Activated CD4-positive, alpha-beta T cell treated with anti-CD3 and anti-CD28 coated beads for 24 hours (primary cell): Measurements from ENCODE around the gene PRMT7.

Experiments
- DNase-seq, 2 donors: peaks; one replicate each; pipeline ENCODE4 v3.0.0-alpha.2; 2020; ENCODE audit warnings: low read depth in 2 of 2

The PRMT7 gene, protein sequence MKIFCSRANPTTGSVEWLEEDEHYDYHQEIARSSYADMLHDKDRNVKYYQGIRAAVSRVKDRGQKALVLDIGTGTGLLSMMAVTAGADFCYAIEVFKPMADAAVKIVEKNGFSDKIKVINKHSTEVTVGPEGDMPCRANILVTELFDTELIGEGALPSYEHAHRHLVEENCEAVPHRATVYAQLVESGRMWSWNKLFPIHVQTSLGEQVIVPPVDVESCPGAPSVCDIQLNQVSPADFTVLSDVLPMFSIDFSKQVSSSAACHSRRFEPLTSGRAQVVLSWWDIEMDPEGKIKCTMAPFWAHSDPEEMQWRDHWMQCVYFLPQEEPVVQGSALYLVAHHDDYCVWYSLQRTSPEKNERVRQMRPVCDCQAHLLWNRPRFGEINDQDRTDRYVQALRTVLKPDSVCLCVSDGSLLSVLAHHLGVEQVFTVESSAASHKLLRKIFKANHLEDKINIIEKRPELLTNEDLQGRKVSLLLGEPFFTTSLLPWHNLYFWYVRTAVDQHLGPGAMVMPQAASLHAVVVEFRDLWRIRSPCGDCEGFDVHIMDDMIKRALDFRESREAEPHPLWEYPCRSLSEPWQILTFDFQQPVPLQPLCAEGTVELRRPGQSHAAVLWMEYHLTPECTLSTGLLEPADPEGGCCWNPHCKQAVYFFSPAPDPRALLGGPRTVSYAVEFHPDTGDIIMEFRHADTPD

DNA sequence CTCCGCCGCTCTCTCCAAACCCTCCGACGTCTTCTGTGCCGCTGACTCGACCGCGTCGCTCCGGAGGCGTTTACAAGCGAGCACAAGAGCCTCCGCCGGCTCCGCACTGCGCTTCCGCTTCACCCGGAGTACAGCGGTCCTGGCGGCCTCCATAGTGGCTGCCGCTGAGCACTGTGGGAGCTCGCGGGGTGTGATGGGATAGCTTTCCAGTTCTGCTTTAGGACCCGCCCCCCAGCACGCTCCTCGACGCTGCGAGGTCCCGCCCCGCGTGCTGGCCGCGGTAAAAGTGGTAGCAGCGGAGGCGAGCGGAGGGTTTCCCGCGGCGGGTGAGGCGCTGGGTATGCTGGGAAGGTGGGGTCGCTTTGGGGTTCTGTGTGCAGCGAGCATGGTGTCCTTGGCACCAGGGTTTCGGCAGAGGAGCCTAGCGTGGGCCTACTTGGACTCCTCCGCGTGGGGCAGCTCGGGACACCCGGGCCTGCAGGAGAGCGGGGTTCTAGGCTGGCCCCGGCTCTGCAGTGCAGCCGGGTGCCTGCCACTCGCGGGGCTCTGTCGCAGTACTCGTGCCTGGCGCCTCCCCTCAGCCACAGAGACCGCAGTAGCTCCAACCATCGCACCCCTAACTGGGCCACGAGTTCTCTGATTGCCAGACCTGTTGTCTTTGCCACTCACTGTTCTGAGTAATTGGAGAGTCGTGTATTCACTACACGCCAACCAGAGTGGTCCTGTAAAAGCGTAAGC lies at the start of gene PRMT7, which contains the start of gene SLC7A6OS:
TSS of gene PRMT7 (plus strand) at position 246 of the 738 bp plus-strand sequence. CDS start 4,961 bp downstream, outside the sequence.
TSS of gene SLC7A6OS (minus strand) at position 173 of the 738 bp plus-strand sequence. CDS start at position 153, 20 bp downstream.
- peak; percentile 87 to 90 for DNase-seq

DNA sequence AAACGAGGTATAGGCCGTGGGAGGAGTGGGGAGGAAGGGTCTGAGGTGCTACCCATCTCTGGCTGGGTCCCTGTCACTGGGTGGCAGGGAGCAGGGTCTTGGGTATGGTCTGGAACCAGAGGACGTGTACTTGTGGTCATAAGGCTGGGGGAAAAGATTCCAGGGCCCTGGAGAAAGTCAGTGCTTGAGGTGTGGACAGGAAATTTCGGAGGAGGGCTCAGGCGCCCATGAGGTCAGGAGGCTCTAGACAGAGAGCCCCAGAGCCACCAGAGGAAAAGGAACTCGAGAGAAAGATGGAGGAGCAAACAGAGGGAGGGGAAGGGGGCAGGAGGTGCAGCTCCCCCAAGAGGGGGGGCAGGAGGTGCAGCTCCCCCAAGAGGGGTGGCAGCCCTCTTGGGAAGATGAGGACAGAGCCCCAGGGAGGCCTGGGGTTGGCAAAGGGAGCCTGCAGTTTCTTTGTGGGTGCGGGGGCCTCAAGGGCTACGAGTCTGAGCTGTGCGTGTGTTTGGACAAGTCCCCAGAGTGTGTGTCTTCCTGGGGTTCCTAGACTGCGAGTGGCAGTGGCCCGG lies 47.2 kb upstream of the PRMT7 start:
- DNase-seq, result no peak

DNA sequence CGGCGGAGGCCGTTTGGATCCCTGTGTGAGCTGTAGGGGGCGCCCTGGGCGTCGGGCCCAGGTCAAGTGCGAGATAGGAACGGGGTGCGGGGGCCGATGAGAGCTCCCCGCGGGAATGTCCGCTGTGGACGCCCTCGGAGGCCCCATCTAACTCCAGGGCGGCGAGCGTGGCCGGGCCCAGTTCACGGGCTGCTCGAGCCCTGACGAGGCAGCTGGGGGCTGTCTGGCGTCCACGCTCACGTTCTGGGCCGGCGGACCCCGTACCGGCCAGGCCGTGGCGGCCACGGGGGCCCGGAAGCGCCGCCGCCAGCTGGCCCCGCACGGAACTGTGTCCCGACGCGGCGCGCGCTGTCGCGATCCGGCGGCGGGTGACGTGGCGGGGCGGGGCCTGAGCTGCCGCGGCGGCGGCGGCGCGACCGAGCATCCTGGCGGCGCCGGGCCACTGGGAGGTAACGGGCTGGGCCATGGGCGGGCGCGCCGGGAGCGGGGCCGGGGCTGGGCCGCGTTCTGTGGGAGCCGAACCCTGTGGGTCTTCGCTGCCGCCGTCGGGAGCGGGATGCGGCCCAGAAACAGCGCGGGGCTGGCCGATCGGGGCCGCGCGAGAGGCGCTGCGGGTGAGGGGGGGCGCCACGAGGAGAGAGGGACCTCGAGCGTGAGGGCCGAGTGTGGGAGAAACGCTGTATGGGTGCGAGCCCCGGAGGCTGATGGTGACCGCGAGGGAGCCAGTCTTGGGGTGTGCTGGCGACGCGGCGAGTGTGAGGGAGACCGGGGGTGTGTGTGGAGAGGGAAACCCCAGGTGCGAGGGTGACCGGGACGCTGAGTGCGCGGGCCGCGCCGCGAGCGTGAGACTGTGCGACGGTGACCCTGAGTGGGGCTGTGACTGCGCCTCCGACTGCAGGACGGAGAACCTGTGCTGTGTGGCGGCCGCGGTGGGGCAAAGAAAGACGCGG lies 46.4 kb upstream of the PRMT7 start, which contains the start of gene SLC7A6:
TSS of gene SLC7A6 (plus strand) at position 399 of the 950 bp plus-strand sequence. CDS start 10,201 bp downstream, outside the sequence.
- peak; percentile 78 to 83 for DNase-seq

DNA sequence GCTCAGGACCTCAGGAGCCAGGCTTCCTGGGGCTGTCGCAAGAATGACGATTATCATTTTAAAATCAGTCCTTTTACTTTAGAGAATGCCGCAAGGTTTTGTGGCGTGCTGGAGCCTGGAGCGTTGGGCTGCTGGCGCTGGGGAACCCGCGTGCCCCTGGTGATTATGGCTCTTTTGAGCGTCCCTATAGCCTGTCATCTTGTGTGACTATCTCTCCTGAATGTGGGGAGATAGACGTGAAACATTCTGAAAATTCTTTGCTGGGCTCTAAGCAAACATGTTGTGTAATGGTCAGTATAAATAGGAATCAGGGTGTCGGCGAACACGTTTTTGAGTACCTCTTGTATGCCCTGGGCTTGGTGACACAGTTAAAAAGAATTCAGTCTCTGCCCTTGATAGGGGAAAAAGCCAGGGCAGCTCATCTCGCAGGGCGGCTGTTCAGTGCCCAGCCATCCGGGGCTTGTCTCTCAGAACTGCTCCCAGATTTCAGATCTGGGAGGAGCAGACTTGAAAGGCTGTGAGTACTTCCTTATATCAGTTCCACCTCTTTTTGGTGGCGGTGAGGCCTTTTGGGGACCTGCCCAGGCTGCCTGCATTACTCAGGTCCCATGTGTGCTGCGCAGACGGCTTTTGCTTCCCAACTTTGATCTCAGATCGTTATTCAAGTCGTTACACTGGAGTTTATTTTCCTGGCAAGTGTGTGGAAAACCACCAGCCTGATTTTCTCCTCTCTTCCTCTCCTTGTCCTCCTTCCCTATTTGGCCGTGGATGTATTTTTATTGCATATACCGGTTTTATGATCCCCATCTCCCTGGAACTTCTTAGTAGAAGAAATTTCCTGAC lies 45.5 kb upstream of the PRMT7 start:
- peak in 1 of 2 donors; percentile 40 for DNase-seq

- DNase-seq, result no peak
Observed at GRCh38 chr16:68267612-68268405, 43.0 kb upstream of the PRMT7 start.

- no peak for DNase-seq
Observed at GRCh38 chr16:68269793-68270192, 41.0 kb upstream of the PRMT7 start.

- DNase-seq, result no peak
Observed at GRCh38 chr16:68270353-68270752, 40.5 kb upstream of the PRMT7 start.

- DNase-seq, result no peak
Observed at GRCh38 chr16:68272507-68273209, 38.2 kb upstream of the PRMT7 start.

DNA sequence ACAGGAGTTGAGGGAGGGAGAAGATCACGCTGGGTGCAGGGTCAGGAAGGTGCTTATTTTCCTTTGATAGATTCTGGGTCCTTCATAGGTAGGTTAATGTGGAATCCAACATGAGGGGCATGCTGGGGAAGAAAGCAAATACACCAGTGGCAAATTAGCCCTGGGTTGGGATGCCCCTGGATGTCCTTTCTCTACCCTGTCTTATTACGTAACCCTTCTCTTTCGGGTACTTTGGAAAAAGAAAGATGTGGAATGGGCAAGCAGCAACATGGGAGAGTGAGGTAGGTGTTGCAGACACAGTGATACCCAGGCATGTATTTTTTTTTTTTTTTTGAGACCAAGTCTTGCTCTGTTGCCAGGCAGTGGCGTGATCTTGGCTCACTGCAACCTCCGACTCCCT lies 37.4 kb upstream of the PRMT7 start:
- no peak for DNase-seq

DNA sequence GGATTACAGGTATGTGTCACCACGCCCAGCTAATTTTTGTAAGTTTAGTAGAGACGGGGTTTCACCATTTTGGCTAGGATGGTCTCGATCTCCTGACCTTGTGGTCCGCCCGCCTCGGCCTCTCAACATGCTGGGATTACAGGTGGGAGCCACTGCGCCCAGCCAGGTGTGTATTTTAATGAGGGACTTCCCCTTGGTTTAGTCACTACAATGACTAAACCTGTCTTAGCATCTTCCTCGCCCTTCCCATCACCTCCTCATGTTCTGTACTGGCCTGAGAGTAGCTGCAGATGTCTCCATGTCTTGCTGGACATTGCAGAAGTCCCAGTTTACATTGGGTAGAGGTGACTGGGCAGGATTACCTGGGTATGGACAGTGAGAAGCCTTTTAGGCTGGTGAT lies 36.9 kb upstream of the PRMT7 start:
- no peak for DNase-seq

- no peak for DNase-seq
Observed at GRCh38 chr16:68274441-68274840, 36.4 kb upstream of the PRMT7 start.

DNA sequence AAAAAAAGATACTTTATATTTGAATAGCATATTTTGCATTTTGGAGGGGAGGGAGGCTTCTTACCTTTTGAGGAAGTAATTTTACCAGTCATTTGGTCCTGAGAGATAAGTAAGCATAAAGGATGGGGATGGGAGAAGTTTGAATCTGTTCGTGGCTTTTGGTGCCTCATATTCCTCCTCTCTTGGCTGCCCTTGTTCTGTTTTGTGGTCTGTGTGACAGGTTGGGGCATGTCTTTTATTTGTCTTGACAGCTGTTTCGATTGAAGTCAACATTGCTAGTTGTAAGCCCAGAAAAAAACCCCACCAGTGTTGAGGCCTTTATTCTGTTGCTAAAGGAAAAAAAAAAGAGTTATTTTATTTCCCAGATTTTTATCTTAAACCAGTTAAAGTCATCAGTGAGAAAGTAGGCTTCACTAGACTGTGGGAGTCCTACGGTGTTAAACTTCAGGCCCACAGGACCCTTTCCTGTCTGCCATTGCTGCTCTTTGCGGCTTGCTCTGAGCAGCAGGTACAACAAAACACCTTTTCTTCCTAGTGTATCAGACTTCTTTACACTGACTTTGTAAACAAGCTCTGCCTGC lies 35.1 kb upstream of the PRMT7 start:
- no peak for DNase-seq

- DNase-seq, result no peak
Observed at GRCh38 chr16:68276223-68276622, 34.6 kb upstream of the PRMT7 start.

- no peak for DNase-seq
Observed at GRCh38 chr16:68279726-68280558, 30.9 kb upstream of the PRMT7 start.

DNA sequence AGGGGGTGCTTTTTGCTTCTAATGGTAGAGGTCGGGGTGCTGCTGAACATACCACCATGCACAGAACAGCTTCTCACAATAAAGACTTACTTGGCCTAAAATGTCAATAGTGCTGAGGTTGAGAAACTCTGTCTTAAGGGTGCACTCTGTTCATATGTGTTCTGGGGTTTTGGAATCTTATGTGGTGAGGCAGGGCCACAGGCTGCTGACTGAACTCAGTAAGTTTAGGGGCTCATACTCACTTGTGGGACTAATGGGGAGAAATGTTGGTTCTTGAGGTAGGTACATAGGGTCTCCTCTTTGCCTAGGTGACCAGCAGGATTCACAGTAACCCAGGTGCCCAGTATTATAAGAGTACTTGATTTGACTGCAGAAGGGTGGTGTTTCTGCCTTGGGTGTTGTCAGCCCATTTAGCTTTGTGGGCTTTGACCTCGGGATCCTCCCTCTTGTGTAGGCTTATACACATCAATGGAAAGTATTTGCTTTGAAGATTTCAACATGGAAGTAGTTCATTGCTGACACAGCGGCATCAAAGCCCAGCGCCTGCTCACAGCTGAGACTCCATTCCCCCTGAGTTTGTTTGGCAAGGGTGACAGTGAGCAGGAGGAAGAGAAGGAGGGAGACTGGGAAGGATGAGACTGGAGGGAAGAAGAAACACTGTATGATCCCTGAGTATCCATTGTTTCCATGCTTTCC lies 29.3 kb upstream of the PRMT7 start:
- no peak for DNase-seq

GRCh38 chr16:68282064-68282452 lies 28.8 kb upstream of the PRMT7 start:
- no peak for DNase-seq
